Measurements from ENCODE around the gene DNAJB6.

Gene DNAJB6

GRCh38 chr7:157431173-157431950, 94.6 kb downstream of the DNAJB6 start:
- DNase-seq = no peak

- no peak for DNase-seq
Observed at GRCh38 chr7:157431951-157432540, 95.2 kb downstream of the DNAJB6 start.

- DNase-seq = peak; percentile 92
Observed at GRCh38 chr7:157432541-157432956, 95.7 kb downstream of the DNAJB6 start.

- peak; percentile 78 for DNase-seq
Observed at GRCh38 chr7:157432957-157433576, 96.3 kb downstream of the DNAJB6 start.

- DNase-seq = no peak
Observed at GRCh38 chr7:157433628-157434027, 96.8 kb downstream of the DNAJB6 start.

GRCh38 chr7:157434231-157434630, 97.4 kb downstream of the DNAJB6 start:
- DNase-seq = no peak

- no peak for DNase-seq
Observed at GRCh38 chr7:157434701-157435100, 97.9 kb downstream of the DNAJB6 start.

GRCh38 chr7:157436076-157436475, 99.3 kb downstream of the DNAJB6 start:
- no peak for DNase-seq

- no peak for DNase-seq
Observed at GRCh38 chr7:157436763-157437480, 100.1 kb downstream of the DNAJB6 start.

GRCh38 chr7:157437519-157438061, 100.8 kb downstream of the DNAJB6 start:
- DNase-seq = no peak

GRCh38 chr7:157438121-157439025, 101.6 kb downstream of the DNAJB6 start:
- DNase-seq = no peak

- DNase-seq = no peak
Observed at GRCh38 chr7:157439149-157439548, 102.3 kb downstream of the DNAJB6 start.

GRCh38 chr7:157439761-157440160, 103.0 kb downstream of the DNAJB6 start:
- DNase-seq = no peak

GRCh38 chr7:157440346-157441022, 103.7 kb downstream of the DNAJB6 start:
- DNase-seq = no peak

- DNase-seq = no peak
Observed at GRCh38 chr7:157441023-157441399, 104.2 kb downstream of the DNAJB6 start.

GRCh38 chr7:157442456-157442855, 105.7 kb downstream of the DNAJB6 start:
- no peak for DNase-seq

GRCh38 chr7:157442993-157443831, 106.4 kb downstream of the DNAJB6 start:
- no peak for DNase-seq

GRCh38 chr7:157444011-157444842, 107.4 kb downstream of the DNAJB6 start:
- DNase-seq = no peak

GRCh38 chr7:157444843-157445135, 108.0 kb downstream of the DNAJB6 start:
- no peak for DNase-seq

All from hematopoietic multipotent progenitor cell treated with erythropoietin and hydrocortisone succinate and interleukin-3 and kit ligand, for 8 days (in vitro differentiated cells).